Endothelial cell (in vitro differentiated cells): ENCODE results near the gene FLT1. TPM values are rescaled to one million over a fixed set of nuclear protein-coding genes. Genes with fewer than 3 reads are reported as not detected.

Experiments
- DNase-seq: peaks from one replicate; pipeline ENCODE4 v3.0.0; 2021; ENCODE audit warnings: low spot score
- H3K27ac Mint-ChIP-seq: one replicate; pipeline ENCODE4 v1.8.0; 2021; ENCODE audit warnings: mixed read lengths, inconsistent platforms; ENCODE audit not compliant: unreplicated experiment
- H3K27me3 Mint-ChIP-seq: one replicate; pipeline ENCODE4 v1.8.0; 2021; ENCODE audit warnings: mild to moderate bottlenecking, moderate library complexity, mixed read lengths, inconsistent platforms; ENCODE audit not compliant: unreplicated experiment
- H3K36me3 Mint-ChIP-seq: one replicate; pipeline ENCODE4 v1.8.0; 2021; ENCODE audit warnings: mild to moderate bottlenecking, low read depth, mixed read lengths, inconsistent platforms; ENCODE audit not compliant: unreplicated experiment
- H3K4me1 Mint-ChIP-seq: one replicate; pipeline ENCODE4 v1.8.0; 2021; ENCODE audit warnings: mild to moderate bottlenecking, mixed read lengths, inconsistent platforms; ENCODE audit not compliant: unreplicated experiment
- H3K4me3 Mint-ChIP-seq: one replicate; pipeline ENCODE4 v1.8.0; 2021; ENCODE audit warnings: mild to moderate bottlenecking, mixed read lengths, inconsistent platforms; ENCODE audit not compliant: unreplicated experiment
- H3K9me3 Mint-ChIP-seq: one replicate; pipeline ENCODE4 v1.8.0; 2021; ENCODE audit warnings: mixed read lengths, inconsistent platforms; ENCODE audit not compliant: unreplicated experiment
- CTCF ChIP-seq: fragments of 200-600 bp; sonication (generic); IDR thresholded peaks from one replicate; pipeline ENCODE4 v1.5.0; 2021; ENCODE audit warnings: antibody characterized with exemption; ENCODE audit not compliant: unreplicated experiment
- total RNA-seq: library from RNA; stranded (reverse); fragmentation: NEBNext Ultra II Directional; extraction: Animal tissue kit (Norgen Biotek cat#: 25700); gene quantifications from one replicate; pipeline ENCODE4 v1.2.1, GENCODE V29; 2021; ENCODE audit not compliant: unreplicated experiment

FLT1 gene
- total RNA-seq, 1 donor from 2014 or later: 759 TPM

- no peak for DNase-seq
- H3K9me3 Mint-ChIP-seq: no peaks in the 10 kb centered on the region
- H3K4me1 Mint-ChIP-seq: peaks cover 60% of the 10 kb centered on the region
- TF ChIP-seq CTCF: no peak
- peaks cover 63% of the 10 kb centered on the region for H3K36me3 Mint-ChIP-seq
- peaks cover 21% of the 10 kb centered on the region for H3K27me3 Mint-ChIP-seq
- no peak overlapping the region for H3K4me3 Mint-ChIP-seq
- H3K27ac Mint-ChIP-seq: peak overlapping the region; percentile 46
Measured at GRCh38 chr13:28299916-28300315, 195.0 kb downstream of the FLT1 start.

GRCh38 chr13:28297341-28297740 lies 197.6 kb downstream of the FLT1 start:
- Mint-ChIP-seq H3K27ac (peak overlapping the region; percentile 90), H3K36me3 (peaks cover 45% of the 10 kb centered on the region), H3K9me3 (no peaks in the 10 kb centered on the region), H3K4me1 (peaks cover 36% of the 10 kb centered on the region), H3K27me3 (peaks cover 17% of the 10 kb centered on the region), H3K4me3 (peak overlapping the region; percentile 37)
- TF ChIP-seq CTCF: no peak
- peak; percentile 44 for DNase-seq

DNA sequence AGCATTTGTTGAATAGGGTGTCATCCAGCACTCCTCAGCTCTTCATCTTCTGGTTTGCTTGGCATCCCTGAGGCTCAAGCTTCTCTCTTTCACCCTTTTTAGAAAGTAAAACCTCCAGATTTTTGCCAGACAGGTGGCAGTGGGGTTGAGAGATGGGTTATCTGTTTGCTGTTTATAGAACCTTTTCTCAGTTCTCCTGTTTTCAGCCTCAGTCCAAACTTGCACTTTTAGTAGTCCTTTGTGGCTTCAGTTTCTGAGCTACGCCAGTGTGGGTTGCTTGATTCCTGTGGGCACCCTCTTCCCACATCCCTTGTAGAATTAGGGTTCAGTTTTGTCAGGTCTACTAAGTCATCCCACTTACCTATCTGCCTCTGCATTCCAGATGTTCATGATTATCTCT lies 208.7 kb downstream of the FLT1 start:
- H3K4me3 Mint-ChIP-seq: no peak overlapping the region
- H3K9me3 Mint-ChIP-seq: no peaks in the 10 kb centered on the region
- no peak for DNase-seq
- H3K27ac Mint-ChIP-seq: no peak overlapping the region
- peaks cover 7% of the 10 kb centered on the region for H3K36me3 Mint-ChIP-seq
- no peak for TF ChIP-seq CTCF
- peaks cover 4% of the 10 kb centered on the region for H3K4me1 Mint-ChIP-seq
- H3K27me3 Mint-ChIP-seq: peaks cover 2% of the 10 kb centered on the region

- Mint-ChIP-seq H3K27ac (no peak overlapping the region), H3K4me3 (no peak overlapping the region), H3K4me1 (peaks cover 4% of the 10 kb centered on the region), H3K9me3 (no peaks in the 10 kb centered on the region), H3K36me3 (peaks cover 14% of the 10 kb centered on the region), H3K27me3 (peaks cover 2% of the 10 kb centered on the region)
- TF ChIP-seq CTCF: no peak
- no peak for DNase-seq
Measured at GRCh38 chr13:28283600-28283999, 211.3 kb downstream of the FLT1 start.

- Mint-ChIP-seq H3K36me3 (peaks cover 12% of the 10 kb centered on the region), H3K27ac (no peak overlapping the region), H3K4me1 (peaks cover 4% of the 10 kb centered on the region), H3K27me3 (peaks cover 2% of the 10 kb centered on the region), H3K4me3 (no peak overlapping the region), H3K9me3 (no peaks in the 10 kb centered on the region)
- DNase-seq: no peak
- TF ChIP-seq CTCF: no peak
Measured at GRCh38 chr13:28282451-28282850, 212.5 kb downstream of the FLT1 start.
